BLaER1 treated with 17β-estradiol and CSF1 and Interleukin-3, amounts not matched to agents 10 nM and 100 nM (cell line): ENCODE data around the gene DLG1.

Experiments
- H3K27ac ChIP-seq, 11 experiments: shearing (Covaris generic); formaldehyde crosslinking; 2 replicates each; pipeline ENCODE4 v1.8.1; 2022
- H3K27me3 ChIP-seq, 11 experiments: shearing (Covaris generic); formaldehyde crosslinking; 2 replicates each; pipeline ENCODE4 v1.8.1; 2022
- H3K36me3 ChIP-seq, 11 experiments: shearing (Covaris generic); formaldehyde crosslinking; 2 replicates each; pipeline ENCODE4 v1.8.1; 2022
- H3K4me1 ChIP-seq, 10 experiments: shearing (Covaris generic); formaldehyde crosslinking; 2 replicates each; pipeline ENCODE4 v1.8.1; 2022
- H3K4me2 ChIP-seq, 11 experiments: shearing (Covaris generic); formaldehyde crosslinking; 2 replicates each; pipeline ENCODE4 v1.8.1; 2022
- H3K4me3 ChIP-seq, 10 experiments: shearing (Covaris generic); formaldehyde crosslinking; 2 replicates each; pipeline ENCODE4 v1.8.1; 2022
- H3K9ac ChIP-seq, 11 experiments: shearing (Covaris generic); formaldehyde crosslinking; 2 replicates each; pipeline ENCODE4 v1.8.1; 2022
- H3K9me3 ChIP-seq, 11 experiments: shearing (Covaris generic); formaldehyde crosslinking; replicated peaks in 1 of 11; 2 replicates each; pipeline ENCODE4 v1.8.1; 2022
- H4K20me1 ChIP-seq, 11 experiments: shearing (Covaris generic); formaldehyde crosslinking; 2 replicates each; pipeline ENCODE4 v1.8.1; 2022
- Cebpa-rat ChIP-seq, 11 experiments: shearing (Covaris generic); IDR thresholded peaks; 2 replicates each; pipeline ENCODE4 v1.8.1; 2022

The DLG1 gene

GRCh38 chr3:197268294-197268693 is 30.1 kb downstream of the DLG1 start:
- Histone ChIP-seq H3K4me3 (no peak overlapping the region), H3K9me3 (peaks cover 0 to 7% (median 0%) of the 10 kb centered on the region in 11 experiments; a peak in 3 of 22 replicates), H3K4me2 (no peak overlapping the region), H3K36me3 (peaks cover 43 to 89% (median 59%) of the 10 kb centered on the region in 11 experiments), H4K20me1 (peaks cover 12 to 71% (median 40%) of the 10 kb centered on the region in 11 experiments; a peak in 19 of 22 replicates), H3K9ac (no peak overlapping the region), H3K27me3 (no peaks in the 10 kb centered on the region), H3K27ac (no peak overlapping the region), H3K4me1 (no peaks in the 10 kb centered on the region)
- TF ChIP-seq Cebpa-rat (IDR thresholded peaks at IDR 0.05), result no peak

GRCh38 chr3:197266331-197266730 is 32.1 kb downstream of the DLG1 start:
- TF ChIP-seq Cebpa-rat (IDR thresholded peaks at IDR 0.05), result no peak
- Histone ChIP-seq H3K27me3 (no peaks in the 10 kb centered on the region), H4K20me1 (peaks cover 4 to 71% (median 33%) of the 10 kb centered on the region in 11 experiments; a peak in 19 of 22 replicates), H3K4me3 (no peak overlapping the region), H3K9me3 (peaks cover 0 to 7% (median 0%) of the 10 kb centered on the region in 11 experiments; a peak in 3 of 22 replicates), H3K4me2 (no peak overlapping the region), H3K4me1 (no peaks in the 10 kb centered on the region; a peak in 1 of 20 replicates), H3K36me3 (peaks cover 45 to 90% (median 67%) of the 10 kb centered on the region in 11 experiments), H3K27ac (no peak overlapping the region), H3K9ac (no peak overlapping the region)

- peaks cover 29 to 55% (median 45%) of the 10 kb centered on the region in 11 experiments for H3K36me3 ChIP-seq
- no peaks in the 10 kb centered on the region for H3K27me3 ChIP-seq
- peaks cover 0 to 7% (median 0%) of the 10 kb centered on the region in 11 experiments; a peak in 3 of 22 replicates for H3K9me3 ChIP-seq
- H3K9ac ChIP-seq, result no peak overlapping the region
- peaks cover 0 to 29% (median 16%) of the 10 kb centered on the region in 10 experiments; a peak in 14 of 20 replicates for H3K4me1 ChIP-seq
- no peak overlapping the region for H3K4me2 ChIP-seq
- no peak for TF ChIP-seq Cebpa-rat (IDR thresholded peaks at IDR 0.05)
- peaks cover under 1 to 80% (median 34%) of the 10 kb centered on the region in 11 experiments; a peak in 14 of 22 replicates for H4K20me1 ChIP-seq
- no peak overlapping the region for H3K27ac ChIP-seq
- H3K4me3 ChIP-seq, result no peak overlapping the region
These were observed 35.7 kb downstream of the DLG1 start for GRCh38 chr3:197262709-197263108.

- no peak overlapping the region for H3K27ac ChIP-seq
- no peak for TF ChIP-seq Cebpa-rat (IDR thresholded peaks at IDR 0.05)
These were observed 37.3 kb downstream of the DLG1 start for GRCh38 chr3:197261164-197261509.

GRCh38 chr3:197260491-197261163 is 37.8 kb downstream of the DLG1 start:
- Histone ChIP-seq H3K4me3 (no peak overlapping the region), H3K4me1 (peaks cover 0 to 29% (median 16%) of the 10 kb centered on the region in 10 experiments; a peak in 14 of 20 replicates), H3K9ac (no peak overlapping the region), H3K9me3 (no peaks in the 10 kb centered on the region), H3K27me3 (no peaks in the 10 kb centered on the region), H3K4me2 (peak overlapping the region in 3 of 11 experiments; percentile 1 to 24 (median 21); a peak in 2 of 22 replicates), H3K27ac (no peak overlapping the region), H4K20me1 (peaks cover 7 to 85% (median 43%) of the 10 kb centered on the region in 11 experiments; a peak in 17 of 22 replicates), H3K36me3 (peaks cover 20 to 42% (median 25%) of the 10 kb centered on the region in 11 experiments)
- no peak for TF ChIP-seq Cebpa-rat (IDR thresholded peaks at IDR 0.05)

More at GRCh38 chr3:197261164-197261509, 37.3 kb downstream of the DLG1 start:
- Histone ChIP-seq H3K9me3 (peaks cover 0 to 2% (median 0%) of the 10 kb centered on the region in 11 experiments; a peak in 2 of 22 replicates), H4K20me1 (peaks cover 7 to 85% (median 42%) of the 10 kb centered on the region in 11 experiments; a peak in 17 of 22 replicates), H3K9ac (no peak overlapping the region), H3K27me3 (no peaks in the 10 kb centered on the region), H3K4me3 (no peak overlapping the region), H3K4me2 (0 out of 22 replicates have a peak overlapping the region, but pooled peaks of 1 of the 11 experiments have one; percentile 21), H3K4me1 (peaks cover 0 to 29% (median 16%) of the 10 kb centered on the region in 10 experiments; a peak in 14 of 20 replicates), H3K36me3 (peaks cover 22 to 42% (median 29%) of the 10 kb centered on the region in 11 experiments)

GRCh38 chr3:197259096-197259495 is 39.3 kb downstream of the DLG1 start:
- no peak for TF ChIP-seq Cebpa-rat (IDR thresholded peaks at IDR 0.05)
- Histone ChIP-seq H3K27ac (no peak overlapping the region), H4K20me1 (peaks cover 7 to 85% (median 55%) of the 10 kb centered on the region in 11 experiments; a peak in 18 of 22 replicates)

GRCh38 chr3:197258168-197258755 is 40.1 kb downstream of the DLG1 start:
- H3K27ac ChIP-seq, result no peak overlapping the region
- no peak overlapping the region for H3K9ac ChIP-seq
- H3K27me3 ChIP-seq, result no peaks in the 10 kb centered on the region
- no peak overlapping the region; a peak in 1 of 22 replicates for H3K4me2 ChIP-seq
- H3K4me1 ChIP-seq, result peaks cover 5 to 37% (median 22%) of the 10 kb centered on the region in 10 experiments; a peak in 16 of 20 replicates
- TF ChIP-seq Cebpa-rat (IDR thresholded peaks at IDR 0.05), result no peak
- H3K9me3 ChIP-seq, result no peaks in the 10 kb centered on the region
- H3K4me3 ChIP-seq, result no peak overlapping the region
- peaks cover 3 to 42% (median 9%) of the 10 kb centered on the region in 11 experiments; a peak in 18 of 22 replicates for H3K36me3 ChIP-seq
- peaks cover 7 to 93% (median 55%) of the 10 kb centered on the region in 11 experiments; a peak in 18 of 22 replicates for H4K20me1 ChIP-seq

More at GRCh38 chr3:197259096-197259495, 39.3 kb downstream of the DLG1 start:
- Histone ChIP-seq H3K9ac (no peak overlapping the region), H3K4me3 (no peak overlapping the region), H3K36me3 (peaks cover 10 to 42% (median 15%) of the 10 kb centered on the region in 11 experiments; a peak in 20 of 22 replicates), H3K4me1 (peaks cover 1 to 29% (median 16%) of the 10 kb centered on the region in 10 experiments; a peak in 15 of 20 replicates), H3K9me3 (no peaks in the 10 kb centered on the region), H3K4me2 (0 out of 22 replicates have a peak overlapping the region, but pooled peaks of 1 of the 11 experiments have one; percentile 10), H3K27me3 (no peaks in the 10 kb centered on the region)

GRCh38 chr3:197257711-197258110 is 40.7 kb downstream of the DLG1 start:
- Histone ChIP-seq H3K4me3 (no peak overlapping the region), H3K27me3 (no peaks in the 10 kb centered on the region), H3K36me3 (peaks cover 0 to 41% (median 9%) of the 10 kb centered on the region in 11 experiments; a peak in 17 of 22 replicates), H3K4me1 (peaks cover 5 to 37% (median 22%) of the 10 kb centered on the region in 10 experiments; a peak in 16 of 20 replicates), H3K9me3 (0 out of 22 replicates have a peak, but pooled peaks cover 0 to under 1% (median 0%) of the 10 kb centered on the region in 11 experiments), H4K20me1 (peaks cover 7 to 92% (median 55%) of the 10 kb centered on the region in 11 experiments; a peak in 18 of 22 replicates), H3K4me2 (no peak overlapping the region), H3K27ac (no peak overlapping the region), H3K9ac (no peak overlapping the region)
- no peak for TF ChIP-seq Cebpa-rat (IDR thresholded peaks at IDR 0.05)
